Breast epithelium (tissue), 4 donors: ENCODE data around the gene ADIPOR2. TPM values are rescaled to one million over a fixed set of nuclear protein-coding genes. Genes with fewer than 3 reads are reported as not detected.

Experiments
- DNase-seq, 2 donors: peaks; one replicate each; pipeline ENCODE4 v3.0.0-alpha.2; 2019; ENCODE audit warnings: low spot score in 2 of 2
- H3K27ac ChIP-seq, 2 donors: fragments of 200-600 bp; sonication (generic) in 1 of 2; one replicate each; pipeline ENCODE4 v1.5.1; 2016 to 2019; ENCODE audit warnings: mild to moderate bottlenecking in 1 of 2
- H3K27me3 ChIP-seq, 2 donors: fragments of 200-600 bp; sonication (generic) in 1 of 2; one replicate each; pipeline versions ENCODE4 v1.5.1 to v1.6.0; 2017 to 2019; ENCODE audit warnings: control low read depth in 1 of 2, mild to moderate bottlenecking in 1 of 2
- H3K36me3 ChIP-seq: fragments of 200-600 bp; one replicate; pipeline ENCODE4 v1.5.1; 2019
- H3K4me1 ChIP-seq, 2 donors: fragments of 200-600 bp; sonication (generic); one replicate each; pipeline ENCODE4 v1.5.1; 2016 to 2019; ENCODE audit warnings: control low read depth in 1 of 2
- H3K4me3 ChIP-seq, 3 donors: fragments of 200-600 bp; sonication (generic); 1 replicate in 2 of 3; 2 replicates in 1 of 3; pipeline ENCODE4 v1.5.1; 2016 to 2019; ENCODE audit warnings: mild to moderate bottlenecking in 3 of 3, moderate library complexity in 2 of 3
- H3K9me3 ChIP-seq, 2 donors: fragments of 200-600 bp; sonication (generic) in 1 of 2; one replicate each; pipeline ENCODE4 v1.5.1; 2016 to 2019; ENCODE audit warnings: control low read depth in 1 of 2
- POLR2A ChIP-seq: fragments of 450-650 bp; IDR thresholded peaks from one replicate; pipeline ENCODE4 v1.6.1; 2016; ENCODE audit warnings: antibody characterized with exemption, mild to moderate bottlenecking, moderate library complexity
- POLR2AphosphoS5 ChIP-seq, 3 donors: sonication (generic); formaldehyde crosslinking; IDR thresholded peaks; one replicate each; pipeline ENCODE4 v1.6.1; 2017; ENCODE audit warnings: antibody characterized with exemption in 3 of 3
- intact Hi-C: fragments of 100-400 bp; cut with DNase I; formaldehyde crosslinking; loops from one replicate; pipeline ENCODE4 v1.15.1; 2023; ENCODE audit warnings: low total_unique reads
- total RNA-seq, 3 donors: library from RNA; depleted of rRNA; stranded (reverse); fragments of >200 nt; gene quantifications; one replicate each; pipeline ENCODE4 v1.1.0, GENCODE V29; 2016
- TF ChIP-seq, protein P1 (sequence below), 3 donors: fragments of 450-650 bp; IDR thresholded peaks; one replicate each; pipeline ENCODE4 v1.5.1; 2016 to 2017; ENCODE audit warnings: antibody characterized with exemption in 3 of 3, mild to moderate bottlenecking in 3 of 3, moderate library complexity in 3 of 3

ADIPOR2 gene
- total RNA-seq, 3 donors from 2014 or later, result 44.3 to 58.2 (median 48.8) TPM

GRCh38 chr12:1791104-1791841, 100.4 kb downstream of the ADIPOR2 start:
- Histone ChIP-seq H3K36me3 (no peaks in the 10 kb centered on the region), H3K27ac (peak overlapping the region in 1 of 2 donors; percentile 44), H3K27me3 (no peaks in the 10 kb centered on the region), H3K9me3 (no peaks in the 10 kb centered on the region), H3K4me3 (no peak overlapping the region), H3K4me1 (peaks cover 4 to 6% of the 10 kb centered on the region in 2 donors)
- intact Hi-C loops, result loop anchor here (5.0 kb wide), 1 partner anchor 489 kb away; no protein-coding TSS in a partner anchor
- TF ChIP-seq POLR2AphosphoS5 (IDR thresholded peaks at IDR 0.05), result peak in 1 of 3 donors; percentile 20
- TF ChIP-seq, protein P1, sequence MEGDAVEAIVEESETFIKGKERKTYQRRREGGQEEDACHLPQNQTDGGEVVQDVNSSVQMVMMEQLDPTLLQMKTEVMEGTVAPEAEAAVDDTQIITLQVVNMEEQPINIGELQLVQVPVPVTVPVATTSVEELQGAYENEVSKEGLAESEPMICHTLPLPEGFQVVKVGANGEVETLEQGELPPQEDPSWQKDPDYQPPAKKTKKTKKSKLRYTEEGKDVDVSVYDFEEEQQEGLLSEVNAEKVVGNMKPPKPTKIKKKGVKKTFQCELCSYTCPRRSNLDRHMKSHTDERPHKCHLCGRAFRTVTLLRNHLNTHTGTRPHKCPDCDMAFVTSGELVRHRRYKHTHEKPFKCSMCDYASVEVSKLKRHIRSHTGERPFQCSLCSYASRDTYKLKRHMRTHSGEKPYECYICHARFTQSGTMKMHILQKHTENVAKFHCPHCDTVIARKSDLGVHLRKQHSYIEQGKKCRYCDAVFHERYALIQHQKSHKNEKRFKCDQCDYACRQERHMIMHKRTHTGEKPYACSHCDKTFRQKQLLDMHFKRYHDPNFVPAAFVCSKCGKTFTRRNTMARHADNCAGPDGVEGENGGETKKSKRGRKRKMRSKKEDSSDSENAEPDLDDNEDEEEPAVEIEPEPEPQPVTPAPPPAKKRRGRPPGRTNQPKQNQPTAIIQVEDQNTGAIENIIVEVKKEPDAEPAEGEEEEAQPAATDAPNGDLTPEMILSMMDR (IDR thresholded peaks at IDR 0.05), result peak; percentile 69 to 83 (median 79)
- no peak for TF ChIP-seq POLR2A
- DNase-seq, result no peak

DNA sequence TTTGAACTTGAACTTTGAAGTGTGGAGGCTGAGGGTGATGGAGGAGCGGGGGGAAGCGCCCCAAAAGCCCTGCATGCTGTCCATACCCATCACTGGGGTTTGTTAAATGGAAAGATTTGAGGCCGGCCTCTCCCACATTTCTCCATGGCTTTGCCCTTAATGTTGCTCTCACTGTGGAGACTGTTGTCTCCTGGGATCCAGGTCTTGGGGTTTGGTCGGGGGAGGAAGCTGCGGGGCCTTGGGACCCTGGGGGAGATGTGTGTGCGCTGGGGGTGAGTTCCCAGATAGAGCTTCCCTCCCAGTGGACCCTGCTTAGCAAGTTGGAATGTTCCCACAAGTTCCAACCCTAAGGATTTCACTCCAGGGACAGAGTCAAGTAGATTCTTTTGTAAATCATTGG, 101.5 kb downstream of the ADIPOR2 start:
- DNase-seq, result no peak
- intact Hi-C loops, result loop anchor here (5.0 kb wide), 1 partner anchor 490 kb away; no protein-coding TSS in a partner anchor
- H3K27me3 ChIP-seq, result no peaks in the 10 kb centered on the region
- H3K4me3 ChIP-seq, result no peak overlapping the region
- TF ChIP-seq, protein P1 (IDR thresholded peaks at IDR 0.05), result no peak
- TF ChIP-seq POLR2A (no peak), POLR2AphosphoS5 (IDR thresholded peaks at IDR 0.05) (no peak)
- H3K9me3 ChIP-seq, result no peaks in the 10 kb centered on the region
- H3K36me3 ChIP-seq, result no peaks in the 10 kb centered on the region
- peaks cover 4 to 6% of the 10 kb centered on the region in 2 donors for H3K4me1 ChIP-seq
- no peak overlapping the region for H3K27ac ChIP-seq

- TF ChIP-seq POLR2A (no peak), POLR2AphosphoS5 (IDR thresholded peaks at IDR 0.05) (no peak)
- TF ChIP-seq, protein P1 (IDR thresholded peaks at IDR 0.05), result no peak
- intact Hi-C loops, result loop anchor here (5.0 kb wide), 1 partner anchor 491 kb away; no protein-coding TSS in a partner anchor
- H3K4me1 ChIP-seq, result peaks cover 4 to 6% of the 10 kb centered on the region in 2 donors
- no peak for DNase-seq
- H3K36me3 ChIP-seq, result no peaks in the 10 kb centered on the region
- H3K9me3 ChIP-seq, result no peaks in the 10 kb centered on the region
- no peaks in the 10 kb centered on the region for H3K27me3 ChIP-seq
- no peak overlapping the region for H3K4me3 ChIP-seq
- peak overlapping the region in 1 of 2 donors; percentile 30 for H3K27ac ChIP-seq
Observed at GRCh38 chr12:1793426-1794210, 102.7 kb downstream of the ADIPOR2 start.

DNA sequence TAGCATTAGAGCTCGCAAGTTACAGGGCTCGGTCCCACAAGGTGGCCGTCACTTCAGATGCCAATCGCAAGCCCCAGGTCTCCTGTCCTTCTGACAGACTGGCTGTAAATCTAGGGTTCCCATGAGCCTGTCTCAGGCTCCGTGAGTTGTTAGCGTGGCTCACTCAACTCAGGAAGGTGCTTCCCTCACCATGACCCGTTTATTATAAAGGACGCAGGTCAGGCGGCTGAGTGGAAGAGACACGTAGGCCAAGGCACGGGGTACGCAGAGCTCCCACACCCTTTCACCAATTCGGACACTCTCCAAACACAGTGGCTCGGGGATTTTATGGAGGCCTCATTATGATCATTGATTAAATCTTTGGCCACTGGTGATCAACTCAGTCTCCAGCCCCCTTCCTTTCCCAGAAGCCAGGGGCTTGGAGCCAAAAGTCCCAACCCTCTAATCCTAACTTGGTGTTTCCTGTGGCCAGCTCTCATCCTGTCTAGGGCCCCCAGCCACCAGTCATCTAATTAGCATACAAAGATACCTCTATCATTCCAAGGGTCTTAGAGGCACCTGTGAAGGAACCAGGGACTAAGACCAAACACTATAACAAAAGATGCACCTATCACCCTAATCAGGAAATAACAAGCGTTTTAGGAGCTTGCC, 103.7 kb downstream of the ADIPOR2 start:
- Histone ChIP-seq H3K36me3 (no peaks in the 10 kb centered on the region), H3K27me3 (no peaks in the 10 kb centered on the region), H3K4me1 (peaks cover 4 to 6% of the 10 kb centered on the region in 2 donors), H3K4me3 (no peak overlapping the region), H3K27ac (peak overlapping the region in 1 of 2 donors; percentile 30), H3K9me3 (no peaks in the 10 kb centered on the region)
- DNase-seq, result no peak
- intact Hi-C loops, result loop anchor here (5.0 kb wide), 3 partner anchors 142 to 492 kb away; no protein-coding TSS in a partner anchor
- TF ChIP-seq, protein P1 (IDR thresholded peaks at IDR 0.05), result no peak
- TF ChIP-seq POLR2AphosphoS5 (IDR thresholded peaks at IDR 0.05), result no peak
- TF ChIP-seq POLR2A, result no peak
